Ishikawa (cell line): ENCODE measurements around the gene VAPB.

Source experiments
- CREB1 ChIP-seq: IDR thresholded peaks from 2 replicates; pipeline ENCODE4 v1.6.1; 2012; ENCODE audit warnings: low read depth
- TAF1 ChIP-seq: IDR thresholded peaks from 2 replicates; pipeline ENCODE4 v1.6.1; 2012; ENCODE audit warnings: low read depth, mild to moderate bottlenecking
- TEAD4 ChIP-seq: IDR thresholded peaks from 2 replicates; pipeline ENCODE4 v1.6.1; 2012
- USF1 ChIP-seq: IDR thresholded peaks from 2 replicates; pipeline ENCODE4 v1.6.1; 2012
- YY1 ChIP-seq: IDR thresholded peaks from 2 replicates; pipeline ENCODE4 v1.6.1; 2012; ENCODE audit warnings: low read depth

GRCh38 chr20:58406422-58407001 is 17.5 kb downstream of the VAPB start:
- TF ChIP-seq USF1 = no peak
- TF ChIP-seq TEAD4 = no peak
- no peak for TF ChIP-seq YY1
- TF ChIP-seq CREB1 = no peak
- TF ChIP-seq TAF1 = no peak
